Measurements from ENCODE around the gene SYF2.
"Not testable (repeated sequence)": the region's sequence is repeated elsewhere in the genome, so short reads cannot be mapped to it uniquely, and the experiment has no call there.

The SYF2 gene

GRCh38 chr1:25232027-25232865, at the start of gene SYF2:
Gene SYF2, minus strand, starts transcription at chr1:25232502. Its CDS starts 35 bp downstream, at chr1:25232467.
- no peaks in the 10 kb centered on the region for H3K27me3 Mint-ChIP-seq
- no peaks in the 10 kb centered on the region for H3K9me3 Mint-ChIP-seq
- H3K4me1 Mint-ChIP-seq, result peaks cover 26% of the 10 kb centered on the region
- peaks cover 32% of the 10 kb centered on the region for H3K36me3 Mint-ChIP-seq
- H3K27ac Mint-ChIP-seq, result no peak within 1 kb of the TSS
- peak; percentile 96 for ATAC-seq
- H3K4me3 Mint-ChIP-seq, result no peak within 1 kb of the TSS

GRCh38 chr1:25279693-25280111, 47.4 kb upstream of the SYF2 start:
- not testable (repeated sequence) for H3K27ac Mint-ChIP-seq, ATAC-seq, H3K4me3 Mint-ChIP-seq, H3K36me3 Mint-ChIP-seq, H3K4me1 Mint-ChIP-seq, H3K9me3 Mint-ChIP-seq, H3K27me3 Mint-ChIP-seq

GRCh38 chr1:25278790-25279189, 46.5 kb upstream of the SYF2 start:
- not testable (repeated sequence) for H3K4me3 Mint-ChIP-seq, H3K36me3 Mint-ChIP-seq, H3K9me3 Mint-ChIP-seq, H3K27me3 Mint-ChIP-seq, H3K27ac Mint-ChIP-seq, ATAC-seq, H3K4me1 Mint-ChIP-seq

GRCh38 chr1:25278358-25278757, 46.1 kb upstream of the SYF2 start:
- H3K27ac Mint-ChIP-seq, H3K4me3 Mint-ChIP-seq, H3K4me1 Mint-ChIP-seq, H3K36me3 Mint-ChIP-seq, ATAC-seq, H3K9me3 Mint-ChIP-seq, H3K27me3 Mint-ChIP-seq: not testable (repeated sequence)

- not testable (repeated sequence) for H3K9me3 Mint-ChIP-seq, H3K36me3 Mint-ChIP-seq, H3K27ac Mint-ChIP-seq, H3K4me3 Mint-ChIP-seq, H3K27me3 Mint-ChIP-seq, ATAC-seq, H3K4me1 Mint-ChIP-seq
These were observed 45.0 kb upstream of the SYF2 start for GRCh38 chr1:25277295-25277694.

GRCh38 chr1:25275648-25276047, 43.3 kb upstream of the SYF2 start:
- not testable (repeated sequence) for H3K4me1 Mint-ChIP-seq, H3K27ac Mint-ChIP-seq, H3K36me3 Mint-ChIP-seq, H3K4me3 Mint-ChIP-seq, H3K9me3 Mint-ChIP-seq, ATAC-seq
- peaks cover 18% of the 10 kb centered on the region for H3K27me3 Mint-ChIP-seq

- ATAC-seq, H3K4me3 Mint-ChIP-seq, H3K4me1 Mint-ChIP-seq, H3K9me3 Mint-ChIP-seq, H3K36me3 Mint-ChIP-seq, H3K27ac Mint-ChIP-seq: not testable (repeated sequence)
- peaks cover 18% of the 10 kb centered on the region for H3K27me3 Mint-ChIP-seq
These were observed 39.9 kb upstream of the SYF2 start, which contains the start of gene RHD for GRCh38 chr1:25272238-25272637. Gene RHD, plus strand, starts transcription at chr1:25272509. Its CDS starts 39 bp downstream, at chr1:25272548.

GRCh38 chr1:25268143-25268760, 36.0 kb upstream of the SYF2 start:
- not testable (repeated sequence) for H3K9me3 Mint-ChIP-seq
- peaks cover 10% of the 10 kb centered on the region for H3K4me1 Mint-ChIP-seq

GRCh38 chr1:25267288-25268142, 35.2 kb upstream of the SYF2 start:
- Mint-ChIP-seq H3K27ac (peak overlapping the region; percentile 85), H3K4me1 (peaks cover 10% of the 10 kb centered on the region), H3K4me3 (peak overlapping the region; percentile 78)
- H3K27me3 Mint-ChIP-seq, H3K9me3 Mint-ChIP-seq, H3K36me3 Mint-ChIP-seq: not testable (repeated sequence)
- peak; percentile 89 for ATAC-seq

More at GRCh38 chr1:25268143-25268760, 36.0 kb upstream of the SYF2 start:
- H3K27ac Mint-ChIP-seq, result peak overlapping the region; percentile 85
- not testable (repeated sequence) for H3K27me3 Mint-ChIP-seq, H3K36me3 Mint-ChIP-seq, ATAC-seq
- peak overlapping the region; percentile 78 for H3K4me3 Mint-ChIP-seq

- H3K27ac Mint-ChIP-seq, result peak overlapping the region; percentile 74
- H3K27me3 Mint-ChIP-seq, H3K9me3 Mint-ChIP-seq, H3K36me3 Mint-ChIP-seq: not testable (repeated sequence)
- H3K4me3 Mint-ChIP-seq, result peak overlapping the region; percentile 93
- ATAC-seq, result peak; percentile 43
- H3K4me1 Mint-ChIP-seq, result peaks cover 10% of the 10 kb centered on the region
These were observed 34.4 kb upstream of the SYF2 start for GRCh38 chr1:25266554-25267287.

GRCh38 chr1:25260336-25260735, 28.0 kb upstream of the SYF2 start:
- H3K4me3 Mint-ChIP-seq, H3K27me3 Mint-ChIP-seq, H3K4me1 Mint-ChIP-seq, ATAC-seq, H3K36me3 Mint-ChIP-seq, H3K27ac Mint-ChIP-seq, H3K9me3 Mint-ChIP-seq: not testable (repeated sequence)

GRCh38 chr1:25259813-25260212, 27.5 kb upstream of the SYF2 start:
- not testable (repeated sequence) for H3K27ac Mint-ChIP-seq, H3K36me3 Mint-ChIP-seq, ATAC-seq

GRCh38 chr1:25257196-25257595, 24.9 kb upstream of the SYF2 start:
- H3K27me3 Mint-ChIP-seq, result no peaks in the 10 kb centered on the region
- ATAC-seq, result no peak
- peaks cover 6% of the 10 kb centered on the region for H3K4me1 Mint-ChIP-seq
- no peak overlapping the region for H3K27ac Mint-ChIP-seq
- H3K4me3 Mint-ChIP-seq, result no peak overlapping the region
- no peaks in the 10 kb centered on the region for H3K36me3 Mint-ChIP-seq
- H3K9me3 Mint-ChIP-seq, result no peaks in the 10 kb centered on the region

More at GRCh38 chr1:25259813-25260212, 27.5 kb upstream of the SYF2 start:
- not testable (repeated sequence) for H3K4me3 Mint-ChIP-seq, H3K4me1 Mint-ChIP-seq, H3K9me3 Mint-ChIP-seq, H3K27me3 Mint-ChIP-seq

- no peak for ATAC-seq
- no peak overlapping the region for H3K27ac Mint-ChIP-seq
- no peak overlapping the region for H3K4me3 Mint-ChIP-seq
- no peaks in the 10 kb centered on the region for H3K36me3 Mint-ChIP-seq
- no peaks in the 10 kb centered on the region for H3K9me3 Mint-ChIP-seq
- H3K27me3 Mint-ChIP-seq, result no peaks in the 10 kb centered on the region
- peaks cover 6% of the 10 kb centered on the region for H3K4me1 Mint-ChIP-seq
These were observed 24.3 kb upstream of the SYF2 start for GRCh38 chr1:25256578-25256965.

Data from stimulated activated memory B cell treated with anti-CD40 and anti-IgM and Interleukin-4, amounts not matched to agents 10 μg/mL and 1 μg/mL and 100 μg/mL, for 72 hours (primary cell).